Spleen (tissue), 13 donors: ENCODE results near the gene IRX6. TPM values are rescaled to one million over a fixed set of nuclear protein-coding genes. Genes with fewer than 3 reads are reported as not detected.
A peak's percentile ranks its signal among the peaks of the same experiment; 100 is the strongest.

Experiments used
- DNase-seq: peaks from one replicate; pipeline ENCODE4 v3.0.0-alpha.2; 2020
- H3K27ac ChIP-seq, 8 donors: fragments of 200-600 bp; sonication (generic) in 7 of 8; 1 replicate in 4 of 8; 2 replicates in 4 of 8; pipeline versions ENCODE4 v1.5.0 to v1.8.0; 2016 to 2021; ENCODE audit warnings: inconsistent platforms in 4 of 8, mild to moderate bottlenecking in 4 of 8, moderate library complexity in 1 of 8
- H3K27me3 ChIP-seq, 7 donors: fragments of 200-600 bp; sonication (generic) in 6 of 7; replicated peaks in 1 of 7; 1 replicate in 4 of 7; 2 replicates in 3 of 7; pipeline versions ENCODE4 v1.5.0 to v1.8.0; 2016 to 2021; ENCODE audit warnings: inconsistent platforms in 3 of 7, mild to moderate bottlenecking in 1 of 7
- H3K36me3 ChIP-seq, 6 donors: fragments of 200-600 bp; sonication (generic) in 5 of 6; 1 replicate in 4 of 6; 2 replicates in 2 of 6; pipeline versions ENCODE4 v1.5.0 to v1.8.0; 2016 to 2021; ENCODE audit warnings: inconsistent platforms in 2 of 6
- H3K4me1 ChIP-seq, 6 donors: fragments of 200-600 bp; sonication (generic) in 5 of 6; 1 replicate in 3 of 6; 2 replicates in 3 of 6; pipeline versions ENCODE4 v1.5.0 to v1.8.0; 2016 to 2021; ENCODE audit warnings: inconsistent platforms in 3 of 6
- H3K4me3 ChIP-seq, 8 donors: fragments of 200-600 bp; sonication (generic) in 7 of 8; 1 replicate in 4 of 8; 2 replicates in 4 of 8; pipeline versions ENCODE4 v1.5.0 to v1.8.0; 2016 to 2021; ENCODE audit warnings: inconsistent platforms in 4 of 8, mild to moderate bottlenecking in 4 of 8, moderate library complexity in 2 of 8
- H3K9me3 ChIP-seq, 8 donors: fragments of 200-600 bp; sonication (generic) in 7 of 8; 1 replicate in 4 of 8; 2 replicates in 4 of 8; pipeline versions ENCODE4 v1.5.0 to v1.8.0; 2016 to 2021; ENCODE audit warnings: inconsistent platforms in 4 of 8
- CTCF ChIP-seq, 11 experiments: fragments of 200-600 bp in 7 of 11; fragments of 450-650 bp in 4 of 11; sonication (generic) in 4 of 11; IDR thresholded peaks in 8 of 11; conservative IDR thresholded peaks in 3 of 11; 1 replicate in 7 of 11; 2 replicates in 4 of 11; pipeline versions ENCODE4 v1.4.0 to v1.8.0; 2016 to 2021; ENCODE audit warnings: antibody characterized with exemption in 11 of 11, inconsistent platforms in 4 of 11, mild to moderate bottlenecking in 1 of 11
- POLR2A ChIP-seq, 3 donors: fragments of 450-650 bp; IDR thresholded peaks; one replicate each; pipeline ENCODE4 v1.5.1; 2017; ENCODE audit warnings: antibody characterized with exemption in 3 of 3, mild to moderate bottlenecking in 1 of 3
- POLR2AphosphoS5 ChIP-seq, 3 donors: sonication (generic); formaldehyde crosslinking; IDR thresholded peaks; one replicate each; pipeline ENCODE4 v1.5.1; 2017; ENCODE audit warnings: antibody characterized with exemption in 3 of 3
- WGBS, 5 donors: extraction: QIAGEN DNeasy Blood & Tissue Kit in 3 of 5; methylation state at CpG; one replicate each; pipeline versions ENCODE4 v1.1.5 to v1.1.7; 2013 to 2018; 5-methylcytosine and 5-hydroxymethylcytosine counted together
- intact Hi-C: fragments of 100-400 bp; cut with DNase I; formaldehyde crosslinking; loops from one replicate; pipeline ENCODE4 v1.15.0; 2023; ENCODE audit warnings: low total_unique reads
- long read RNA-seq, 2 donors: transcript quantifications; one replicate each; lab custom pipeline, GENCODE V29; 2026
- polyA plus RNA-seq, 3 donors: library from polyadenylated mRNA; stranded (reverse); fragments of 200-250 nt; gene quantifications; one replicate each; pipeline ENCODE4 v1.2.1, GENCODE V29; 2013
- total RNA-seq, 7 donors: library from RNA; depleted of rRNA in 3 of 7; stranded (reverse); fragments of >200 nt in 3 of 7; fragmentation: NEBNext Ultra II Directional in 4 of 7; extraction: Animal tissue kit (Norgen Biotek cat#: 25700) in 4 of 7; gene quantifications; one replicate each; pipeline versions ENCODE4 v1.1.0 to v1.2.1, GENCODE V29; 2016 to 2021
- donor health status: healthy with polysubstance abuse.
- donor health status: DM: no; HTN: no; CAD: no; lungs with moderate emphysema.
- donor health status: DM: no; HTN: no; CAD: no.
- donor health status: Bipolar disorder and iron deficiency.
- donor health status: healthy.
- donor health status: DM: no; HTN: no; CAD: no.
- donor health status: DM: yes; HTN: yes; CAD: no.

IRX6 gene
- total RNA-seq (1 to 10 TPM in 2 of 7 donors, under 1 TPM in 4, not detected in 1; 0.25 to 1.9 (median 0.47) TPM), polyA plus RNA-seq (1 to 10 TPM in 1 of 3 donors, under 1 TPM in 2; 0.08 to 1.2 (median 0.37) TPM)
- long read RNA-seq, donor 1 = 0 reads
- long read RNA-seq, donor 2 = 0 reads

DNA sequence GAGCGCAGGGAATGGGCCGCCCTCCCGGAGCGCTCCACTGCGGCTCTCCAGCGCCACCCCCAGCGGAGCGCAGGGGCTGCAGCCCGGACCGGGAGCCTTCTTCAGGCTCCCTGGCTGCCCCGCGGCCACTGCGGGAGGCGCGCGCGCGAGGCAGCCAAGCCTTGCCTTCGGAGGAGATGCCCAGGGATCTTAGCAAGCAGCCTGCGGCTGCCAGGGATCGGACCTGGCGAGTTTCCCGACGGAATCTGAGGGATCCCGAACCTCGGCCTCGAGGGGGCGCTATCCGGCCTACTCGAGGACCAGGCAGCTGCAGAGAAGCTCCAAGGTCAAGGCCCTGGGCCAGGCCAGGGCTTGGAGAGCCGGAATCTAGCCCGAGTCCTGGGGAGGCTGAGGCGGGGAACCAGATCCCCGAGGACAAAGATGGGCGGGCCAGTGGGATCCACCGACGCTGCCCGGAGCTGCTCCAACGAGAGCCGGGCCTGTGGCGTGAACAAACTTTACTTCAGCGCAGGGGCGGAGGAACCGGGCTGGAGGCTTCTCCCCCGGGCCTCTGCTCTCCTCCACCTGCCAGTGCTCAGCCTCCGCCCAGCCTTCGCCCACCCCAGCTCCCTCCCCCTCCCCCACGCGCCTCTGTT, at the start of gene IRX6:
IRX6 (plus strand) TSS at position 567 of the 635 bp plus-strand sequence. CDS start 889 bp downstream, outside the sequence.
- peak within 1 kb of the TSS in 6 of 8 donors; percentile 7 to 33 (median 14) for H3K4me3 ChIP-seq

DNA sequence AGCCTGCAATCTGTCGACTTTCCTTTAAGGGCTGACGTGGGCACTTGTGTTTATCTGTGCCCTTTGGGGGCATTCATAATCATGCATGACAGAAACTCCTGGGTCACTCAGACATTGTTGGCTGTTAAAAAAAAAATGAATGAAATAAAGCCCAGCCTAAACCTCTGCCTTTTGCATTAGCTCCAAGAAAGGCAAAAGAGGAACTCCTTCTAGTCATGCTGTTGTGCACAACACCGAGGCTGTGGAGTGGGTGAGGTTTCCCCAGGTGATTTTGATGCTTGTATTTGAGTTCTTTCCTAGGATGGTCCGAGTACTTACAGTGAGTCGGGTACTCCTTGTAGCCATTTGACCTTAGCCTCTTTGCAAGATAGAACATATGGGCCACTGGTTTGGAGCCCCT, 49.6 kb upstream of the IRX6 start:
- no peak overlapping the region for H3K4me3 ChIP-seq
- no peak overlapping the region for H3K27ac ChIP-seq
- H3K36me3 ChIP-seq = no peaks in the 10 kb centered on the region
- H3K9me3 ChIP-seq = no peaks in the 10 kb centered on the region
- DNase-seq = no peak
- 62 to 73% (median 68%) methylated on average over 5 of the region's 5 CpGs for WGBS, 5 donors
- H3K4me1 ChIP-seq = no peaks in the 10 kb centered on the region
- intact Hi-C loops = no loop called here
- TF ChIP-seq CTCF (IDR thresholded peaks at IDR 0.05 in 8 of 11, conservative IDR thresholded peaks at IDR 0.05 in 3 of 11) = no peak
- TF ChIP-seq POLR2AphosphoS5 (IDR thresholded peaks at IDR 0.05) = no peak
- TF ChIP-seq POLR2A (IDR thresholded peaks at IDR 0.05) = no peak
- no peaks in the 10 kb centered on the region for H3K27me3 ChIP-seq

More for the DNA sequence above, at the start of gene IRX6:
- DNase-seq = no peak
- intact Hi-C loops = no loop called here
- Histone ChIP-seq H3K27ac (no peak within 1 kb of the TSS), H3K36me3 (no peaks in the 10 kb centered on the region), H3K9me3 (no peaks in the 10 kb centered on the region), H3K27me3 (peaks cover 0 to 90% (median 46%) of the 10 kb centered on the region in 7 donors), H3K4me1 (peaks cover 0 to 27% (median 9%) of the 10 kb centered on the region in 6 donors)
- 5 to 12% (median 8%) methylated on average over 13 to 49 of the region's 49 CpGs for WGBS, 5 donors
- TF ChIP-seq POLR2A (IDR thresholded peaks at IDR 0.05) = no peak
- no peak for TF ChIP-seq POLR2AphosphoS5 (IDR thresholded peaks at IDR 0.05)

- no peaks in the 10 kb centered on the region for H3K4me1 ChIP-seq
- no peak overlapping the region for H3K27ac ChIP-seq
- WGBS, 5 donors = 69 to 83% (median 78%) methylated on average over 3 of the region's 3 CpGs
- intact Hi-C loops = no loop called here
- H3K4me3 ChIP-seq = no peak overlapping the region
- no peak for DNase-seq
- no peaks in the 10 kb centered on the region for H3K9me3 ChIP-seq
- no peaks in the 10 kb centered on the region for H3K36me3 ChIP-seq
- H3K27me3 ChIP-seq = no peaks in the 10 kb centered on the region
- TF ChIP-seq CTCF (IDR thresholded peaks at IDR 0.05 in 8 of 11, conservative IDR thresholded peaks at IDR 0.05 in 3 of 11) = no peak
- TF ChIP-seq POLR2AphosphoS5 (IDR thresholded peaks at IDR 0.05) = no peak
- no peak for TF ChIP-seq POLR2A (IDR thresholded peaks at IDR 0.05)
These were observed 48.8 kb upstream of the IRX6 start for GRCh38 chr16:55275167-55275566.

GRCh38 chr16:55275869-55276268, 48.1 kb upstream of the IRX6 start:
- TF ChIP-seq POLR2AphosphoS5 (IDR thresholded peaks at IDR 0.05) = no peak
- TF ChIP-seq CTCF (IDR thresholded peaks at IDR 0.05 in 8 of 11, conservative IDR thresholded peaks at IDR 0.05 in 3 of 11) = no peak
- TF ChIP-seq POLR2A (IDR thresholded peaks at IDR 0.05) = no peak
- 82 to 90% (median 86%) methylated on average over 3 to 6 of the region's 6 CpGs for WGBS, 5 donors
- no peak for DNase-seq

More at GRCh38 chr16:55275869-55276268, 48.1 kb upstream of the IRX6 start:
- intact Hi-C loops = no loop called here
- H3K4me3 ChIP-seq = no peak overlapping the region
- no peaks in the 10 kb centered on the region for H3K9me3 ChIP-seq
- H3K27ac ChIP-seq = no peak overlapping the region
- H3K36me3 ChIP-seq = no peaks in the 10 kb centered on the region
- peaks cover 0 to 5% (median 0%) of the 10 kb centered on the region in 7 donors for H3K27me3 ChIP-seq
- no peaks in the 10 kb centered on the region for H3K4me1 ChIP-seq
